Mesendoderm (in vitro differentiated cells): ENCODE measurements around the gene ATRIP.

Source experiments
- DNase-seq: peaks from one replicate; pipeline ENCODE4 v3.0.0; 2013
- H2AK5ac ChIP-seq: 2 replicates; pipeline ENCODE4 v1.6.1; 2013; ENCODE audit warnings: low read length, inconsistent platforms
- H2BK120ac ChIP-seq: 2 replicates; pipeline ENCODE4 v1.6.1; 2013; ENCODE audit warnings: low read depth, mild to moderate bottlenecking, low read length, moderate library complexity, mixed read lengths
- H2BK15ac ChIP-seq: replicated peaks from 2 replicates; pipeline ENCODE4 v1.6.1; 2013; ENCODE audit warnings: low read depth, mild to moderate bottlenecking, moderate library complexity
- H2BK5ac ChIP-seq: 2 replicates; pipeline ENCODE4 v1.6.1; 2013; ENCODE audit warnings: low read length, inconsistent platforms
- H3K18ac ChIP-seq: 2 replicates; pipeline ENCODE4 v1.6.1; 2013; ENCODE audit warnings: mild to moderate bottlenecking, low read length, mixed read lengths
- H3K23ac ChIP-seq: one replicate; pipeline ENCODE4 v1.6.1; 2013; ENCODE audit warnings: low read length
- H3K27ac ChIP-seq: 2 replicates; pipeline ENCODE4 v1.5.1; 2013; ENCODE audit warnings: low read depth, mild to moderate bottlenecking, inconsistent platforms, low read length, moderate library complexity
- H3K27me3 ChIP-seq: 2 replicates; pipeline ENCODE4 v1.6.1; 2013; ENCODE audit warnings: low read length, control low read depth, mild to moderate bottlenecking, inconsistent platforms; ENCODE audit not compliant: insufficient read depth, poor library complexity
- H3K36me3 ChIP-seq: 2 replicates; pipeline ENCODE4 v1.6.1; 2013; ENCODE audit warnings: low read length, inconsistent platforms; ENCODE audit not compliant: control insufficient read depth, insufficient read depth
- H3K4ac ChIP-seq: one replicate; pipeline ENCODE4 v1.6.1; 2013; ENCODE audit warnings: low read depth, mild to moderate bottlenecking, low read length, moderate library complexity
- H3K4me1 ChIP-seq: 2 replicates; pipeline ENCODE4 v1.6.1; 2013; ENCODE audit warnings: low read depth, low read length, inconsistent platforms; ENCODE audit not compliant: control insufficient read depth
- H3K4me2 ChIP-seq: 2 replicates; pipeline ENCODE4 v1.6.1; 2013; ENCODE audit warnings: low read length
- H3K4me3 ChIP-seq: 2 replicates; pipeline ENCODE4 v1.5.1; 2013; ENCODE audit warnings: mild to moderate bottlenecking, low read length
- H3K56ac ChIP-seq: one replicate; pipeline ENCODE4 v1.6.1; 2013; ENCODE audit warnings: low read length
- H3K79me1 ChIP-seq: 2 replicates; pipeline ENCODE4 v1.6.1; 2013; ENCODE audit warnings: low read length, inconsistent platforms
- H3K79me2 ChIP-seq: 2 replicates; pipeline ENCODE4 v1.6.1; 2013; ENCODE audit warnings: mild to moderate bottlenecking, low read length; ENCODE audit not compliant: control insufficient read depth, insufficient read depth
- H3K9ac ChIP-seq: 2 replicates; pipeline ENCODE4 v1.6.1; 2013; ENCODE audit warnings: low read length, inconsistent platforms
- H4K5ac ChIP-seq: one replicate; pipeline ENCODE4 v1.6.1; 2013; ENCODE audit warnings: low read length
- H4K8ac ChIP-seq: one replicate; pipeline ENCODE4 v1.6.1; 2013; ENCODE audit warnings: low read depth, mild to moderate bottlenecking, control low read depth, low read length, moderate library complexity
- WGBS: extraction: QIAGEN DNeasy Blood & Tissue Kit; methylation state at CpG from one replicate; pipeline ENCODE4 v1.1.7; 2013; ENCODE audit warnings: low lambda C conversion rate, missing lambda C conversion rate; ENCODE audit not compliant: insufficient coverage; ENCODE audit errors: extremely low coverage; 5-methylcytosine and 5-hydroxymethylcytosine counted together

Gene ATRIP

GRCh38 chr3:48436477-48436787 lies 10.1 kb upstream of the ATRIP start:
- no peak overlapping the region for H3K18ac ChIP-seq
- no peak overlapping the region for H2AK5ac ChIP-seq
- H3K4me3 ChIP-seq = no peak overlapping the region
- no peak overlapping the region for H3K27ac ChIP-seq
- H3K4me2 ChIP-seq = no peak overlapping the region
- H3K9ac ChIP-seq = no peak overlapping the region
- DNase-seq = no peak
- H3K4ac ChIP-seq = no peak overlapping the region
- peaks cover 11% of the 10 kb centered on the region for H3K79me1 ChIP-seq
- H4K8ac ChIP-seq = no peak overlapping the region
- no peak overlapping the region for H2BK5ac ChIP-seq
- H3K4me1 ChIP-seq = no peaks in the 10 kb centered on the region
- H3K36me3 ChIP-seq = peaks cover 10% of the 10 kb centered on the region
- peaks cover 14% of the 10 kb centered on the region for H3K79me2 ChIP-seq
- H2BK120ac ChIP-seq = no peak overlapping the region
- no CpG with 5 or more reads among the region's 1 CpG for WGBS
- H3K27me3 ChIP-seq = no peaks in the 10 kb centered on the region
- H3K23ac ChIP-seq = no peak overlapping the region
- H3K56ac ChIP-seq = peak overlapping the region; percentile 47
- no peak overlapping the region for H2BK15ac ChIP-seq
- no peak overlapping the region for H4K5ac ChIP-seq

DNA sequence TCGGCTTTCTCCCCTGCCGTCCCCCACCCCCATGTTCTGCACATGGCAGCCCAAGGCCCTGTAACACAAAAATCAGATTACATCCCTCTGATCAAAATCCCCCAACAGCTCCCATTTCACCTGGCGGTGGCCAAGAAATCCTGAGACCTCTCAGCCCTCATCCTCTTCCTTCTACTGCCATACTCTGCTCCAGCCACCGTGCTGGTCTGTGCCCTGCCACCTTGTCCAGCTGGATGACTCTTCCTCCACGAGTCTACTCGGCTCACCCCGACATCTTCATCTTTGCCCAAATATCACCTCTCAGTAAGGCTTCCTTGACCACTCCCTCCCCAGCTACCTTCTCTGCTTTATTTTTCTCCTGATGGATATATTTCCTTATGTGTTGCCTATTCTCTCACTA lies 9.7 kb upstream of the ATRIP start:
- H2AK5ac ChIP-seq = no peak overlapping the region
- H3K79me2 ChIP-seq = peaks cover 18% of the 10 kb centered on the region
- H3K36me3 ChIP-seq = peaks cover 12% of the 10 kb centered on the region
- H3K4me3 ChIP-seq = no peak overlapping the region
- H2BK5ac ChIP-seq = no peak overlapping the region
- no peak overlapping the region for H2BK15ac ChIP-seq
- WGBS = no CpG with 5 or more reads among the region's 7 CpGs
- no peak overlapping the region for H3K4me2 ChIP-seq
- H4K8ac ChIP-seq = no peak overlapping the region
- H3K79me1 ChIP-seq = peaks cover 13% of the 10 kb centered on the region
- no peak overlapping the region for H3K27ac ChIP-seq
- no peak overlapping the region for H3K23ac ChIP-seq
- no peak overlapping the region for H3K4ac ChIP-seq
- no peak overlapping the region for H3K18ac ChIP-seq
- H3K4me1 ChIP-seq = no peaks in the 10 kb centered on the region
- no peak overlapping the region for H3K9ac ChIP-seq
- H2BK120ac ChIP-seq = no peak overlapping the region
- H3K27me3 ChIP-seq = no peaks in the 10 kb centered on the region
- H4K5ac ChIP-seq = no peak overlapping the region
- no peak for DNase-seq
- H3K56ac ChIP-seq = peak overlapping the region; percentile 47

DNA sequence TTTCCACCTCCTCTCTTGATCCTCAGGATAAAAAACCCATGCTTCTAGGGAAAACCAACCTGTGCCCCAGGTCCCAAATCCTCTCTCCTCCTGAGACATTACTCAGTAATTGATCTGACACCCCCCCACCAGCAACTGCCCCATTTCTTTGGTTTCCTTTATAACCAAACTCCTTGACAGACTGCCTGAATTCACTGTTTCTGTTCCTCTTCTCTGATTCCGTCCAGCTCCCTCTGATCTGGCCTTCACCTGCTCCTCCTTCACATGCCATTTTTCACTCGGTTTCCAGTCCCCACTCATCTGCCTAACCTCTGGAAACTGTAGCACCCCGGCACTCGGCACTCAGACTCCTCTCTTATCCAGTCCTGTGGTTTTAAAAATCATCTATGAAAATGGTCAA lies 8.7 kb upstream of the ATRIP start:
- Histone ChIP-seq H3K4me1 (no peaks in the 10 kb centered on the region), H2AK5ac (no peak overlapping the region), H3K4ac (no peak overlapping the region), H3K23ac (no peak overlapping the region), H3K9ac (no peak overlapping the region), H2BK15ac (no peak overlapping the region), H3K79me1 (peaks cover 12% of the 10 kb centered on the region), H3K56ac (no peak overlapping the region), H3K4me3 (no peak overlapping the region), H2BK120ac (no peak overlapping the region), H3K18ac (no peak overlapping the region), H3K27ac (no peak overlapping the region), H3K27me3 (no peaks in the 10 kb centered on the region), H3K4me2 (no peak overlapping the region), H3K79me2 (peaks cover 21% of the 10 kb centered on the region), H2BK5ac (no peak overlapping the region), H4K5ac (no peak overlapping the region), H4K8ac (no peak overlapping the region), H3K36me3 (peaks cover 9% of the 10 kb centered on the region)
- DNase-seq = no peak
- WGBS = no CpG with 5 or more reads among the region's 4 CpGs

- H3K4me3 ChIP-seq = peak within 1 kb of the TSS; percentile 96
- peak within 1 kb of the TSS; percentile 93 for H2BK5ac ChIP-seq
- peak within 1 kb of the TSS; percentile 93 for H3K4me2 ChIP-seq
- peaks cover 22% of the 10 kb centered on the region for H3K79me2 ChIP-seq
- H3K23ac ChIP-seq = no peak within 1 kb of the TSS
- peak within 1 kb of the TSS; percentile 98 for H3K9ac ChIP-seq
- no CpG with 5 or more reads among the region's 54 CpGs for WGBS
- H3K56ac ChIP-seq = peak within 1 kb of the TSS; percentile 99
- no peak within 1 kb of the TSS for H4K5ac ChIP-seq
- peaks cover 10% of the 10 kb centered on the region for H3K79me1 ChIP-seq
- H3K4ac ChIP-seq = peak within 1 kb of the TSS; percentile 73
- H2BK120ac ChIP-seq = no peak within 1 kb of the TSS
- no peak within 1 kb of the TSS for H2BK15ac ChIP-seq
- H4K8ac ChIP-seq = no peak within 1 kb of the TSS
- peak within 1 kb of the TSS; percentile 15 for H2AK5ac ChIP-seq
- no peaks in the 10 kb centered on the region for H3K27me3 ChIP-seq
- DNase-seq = peak; percentile 99
- H3K4me1 ChIP-seq = no peaks in the 10 kb centered on the region
- H3K36me3 ChIP-seq = peaks cover 4% of the 10 kb centered on the region
- peak within 1 kb of the TSS; percentile 46 for H3K18ac ChIP-seq
- peak within 1 kb of the TSS; percentile 69 for H3K27ac ChIP-seq
Measured at GRCh38 chr3:48439820-48440589, 6.5 kb upstream of the ATRIP start, which contains the start of the genes CCDC51 and TMA7. TSS of gene CCDC51 (minus strand) at chr3:48440119. CDS start at chr3:48435128, 4,991 bp downstream. TSS of gene TMA7 (plus strand) at chr3:48440257. CDS start at chr3:48440297, 40 bp downstream.

DNA sequence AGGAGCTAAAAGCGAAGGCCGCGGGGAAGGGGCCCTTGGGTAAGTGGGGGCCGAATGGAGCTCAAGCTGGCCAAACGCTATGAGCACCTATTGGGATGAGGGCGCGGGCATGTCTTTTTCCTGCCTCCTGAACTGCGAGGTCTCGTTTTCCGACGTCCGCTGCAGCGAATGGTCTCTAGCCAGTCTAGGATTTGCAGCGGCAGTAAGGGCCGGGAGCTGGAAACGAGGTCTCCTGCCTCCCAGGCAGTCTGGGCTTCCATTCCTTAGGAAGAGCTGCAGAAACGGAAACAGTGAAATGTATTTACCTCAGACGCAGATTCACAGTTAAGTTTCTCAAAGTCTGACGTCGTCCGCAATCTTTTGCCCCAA lies 6.0 kb upstream of the ATRIP start:
- Histone ChIP-seq H3K23ac (no peak overlapping the region), H3K18ac (no peak overlapping the region), H2AK5ac (peak overlapping the region; percentile 15), H3K4me3 (peak overlapping the region; percentile 82), H2BK120ac (no peak overlapping the region), H3K79me1 (peaks cover 6% of the 10 kb centered on the region), H4K8ac (no peak overlapping the region), H3K36me3 (peaks cover 4% of the 10 kb centered on the region), H3K56ac (peak overlapping the region; percentile 99), H4K5ac (no peak overlapping the region), H2BK5ac (no peak overlapping the region), H3K79me2 (peaks cover 22% of the 10 kb centered on the region), H3K9ac (peak overlapping the region; percentile 82), H3K27me3 (no peaks in the 10 kb centered on the region), H2BK15ac (no peak overlapping the region), H3K4me1 (no peaks in the 10 kb centered on the region), H3K27ac (no peak overlapping the region), H3K4ac (peak overlapping the region; percentile 73), H3K4me2 (peak overlapping the region; percentile 93)
- WGBS = no CpG with 5 or more reads among the region's 21 CpGs
- DNase-seq = peak; percentile 46

DNA sequence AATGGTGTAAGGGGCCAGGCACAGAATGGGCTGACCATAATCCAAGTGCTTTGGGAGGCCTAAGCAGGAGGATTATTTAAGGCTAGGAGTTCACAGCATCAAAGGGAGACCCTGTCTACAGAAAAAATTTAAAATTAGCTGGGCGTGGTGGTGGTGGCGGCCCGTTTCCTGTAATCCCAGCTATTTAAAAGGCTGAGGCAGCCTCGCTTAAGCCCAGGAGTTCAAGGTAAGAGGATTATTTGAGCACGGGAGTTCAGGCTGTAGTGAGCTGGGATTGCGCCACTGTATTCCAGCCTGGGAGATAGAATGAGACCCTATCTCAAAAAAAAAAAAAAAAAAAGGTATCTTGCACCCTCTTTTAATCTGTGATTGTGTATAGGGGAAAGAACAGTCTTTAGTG lies 4.6 kb upstream of the ATRIP start:
- Histone ChIP-seq H3K4ac (no peak overlapping the region), H4K8ac (no peak overlapping the region), H3K4me2 (no peak overlapping the region), H3K4me1 (no peaks in the 10 kb centered on the region), H3K79me1 (peaks cover 10% of the 10 kb centered on the region), H3K36me3 (peaks cover 4% of the 10 kb centered on the region), H2AK5ac (no peak overlapping the region), H3K27ac (no peak overlapping the region), H2BK15ac (no peak overlapping the region), H3K56ac (peak overlapping the region; percentile 63), H3K9ac (peak overlapping the region; percentile 42), H3K79me2 (peaks cover 22% of the 10 kb centered on the region), H3K4me3 (no peak overlapping the region), H3K27me3 (no peaks in the 10 kb centered on the region), H2BK5ac (no peak overlapping the region), H2BK120ac (no peak overlapping the region), H3K23ac (no peak overlapping the region), H4K5ac (no peak overlapping the region), H3K18ac (no peak overlapping the region)
- WGBS = no CpG with 5 or more reads among the region's 6 CpGs
- no peak for DNase-seq
